HUES64 (cell line): ENCODE measurements around the gene GPC6.

ENCODE experiments used
- H3K27ac ChIP-seq: 2 replicates; pipeline ENCODE4 v1.7.0; 2013; ENCODE audit warnings: low read depth, low read length, inconsistent platforms
- H3K27me3 ChIP-seq: 2 replicates; pipeline ENCODE4 v1.6.1; 2013; ENCODE audit warnings: mild to moderate bottlenecking, low read length; ENCODE audit not compliant: insufficient read depth
- H3K36me3 ChIP-seq: 2 replicates; pipeline ENCODE4 v1.6.1; 2013; ENCODE audit warnings: mild to moderate bottlenecking, low read length; ENCODE audit not compliant: insufficient read depth
- H3K4me1 ChIP-seq: 2 replicates; pipeline ENCODE4 v1.6.1; 2013; ENCODE audit warnings: mild to moderate bottlenecking, low read length, moderate library complexity; ENCODE audit not compliant: insufficient read depth
- H3K4me3 ChIP-seq: 2 replicates; pipeline ENCODE4 v1.5.1; 2013; ENCODE audit warnings: mild to moderate bottlenecking, low read length, moderate library complexity
- H3K9ac ChIP-seq: 2 replicates; pipeline ENCODE4 v1.6.1; 2013; ENCODE audit warnings: mild to moderate bottlenecking, low read depth, low read length
- H3K9me3 ChIP-seq: 2 replicates; pipeline ENCODE4 v1.6.1; 2013; ENCODE audit warnings: low read depth, low read length; ENCODE audit not compliant: insufficient read depth
- WGBS: fragments of 150-250, 120-280 bp; methylation state at CpG from one replicate; pipeline ENCODE4 v1.1.7; 2013; ENCODE audit warnings: missing lambda C conversion rate; 5-methylcytosine and 5-hydroxymethylcytosine counted together

GPC6 gene

GRCh38 chr13:93686399-93686798, 459.8 kb downstream of the GPC6 start:
- Histone ChIP-seq H3K4me3 (no peak overlapping the region), H3K4me1 (no peaks in the 10 kb centered on the region), H3K27me3 (no peaks in the 10 kb centered on the region), H3K9ac (no peak overlapping the region), H3K9me3 (no peaks in the 10 kb centered on the region), H3K36me3 (no peaks in the 10 kb centered on the region), H3K27ac (no peak overlapping the region)

- H3K27me3 ChIP-seq, result no peaks in the 10 kb centered on the region
- no peaks in the 10 kb centered on the region for H3K4me1 ChIP-seq
- no peak overlapping the region for H3K9ac ChIP-seq
- H3K36me3 ChIP-seq, result no peaks in the 10 kb centered on the region
- H3K4me3 ChIP-seq, result no peak overlapping the region
- no peak overlapping the region for H3K27ac ChIP-seq
- no peaks in the 10 kb centered on the region for H3K9me3 ChIP-seq
Measured at GRCh38 chr13:93687261-93687660, 460.7 kb downstream of the GPC6 start.

- H3K36me3 ChIP-seq, result no peaks in the 10 kb centered on the region
- no peak overlapping the region for H3K27ac ChIP-seq
- no peak overlapping the region for H3K9ac ChIP-seq
- H3K4me1 ChIP-seq, result no peaks in the 10 kb centered on the region
- no peaks in the 10 kb centered on the region for H3K9me3 ChIP-seq
- H3K27me3 ChIP-seq, result no peaks in the 10 kb centered on the region
- H3K4me3 ChIP-seq, result no peak overlapping the region
Measured at GRCh38 chr13:93689333-93689732, 462.7 kb downstream of the GPC6 start.

DNA sequence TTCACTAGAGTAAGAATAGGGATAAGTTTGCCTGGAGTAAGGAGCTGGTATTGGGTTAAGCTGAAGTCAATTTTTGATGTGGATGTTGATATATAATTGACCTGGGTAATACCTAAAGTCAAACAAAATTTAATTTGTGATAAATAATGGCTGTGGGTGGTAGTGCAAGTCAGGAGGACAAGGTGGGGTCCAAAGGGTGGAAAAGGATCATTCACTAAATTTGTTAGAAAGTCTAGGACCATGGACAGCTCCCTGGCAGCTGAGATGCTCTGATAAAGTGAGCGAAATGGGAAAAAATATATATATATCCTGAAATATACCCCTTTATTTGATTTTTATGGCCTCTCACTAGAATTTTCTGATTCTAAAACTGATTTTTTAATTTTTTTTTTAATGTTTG, 463.5 kb downstream of the GPC6 start:
- Histone ChIP-seq H3K4me1 (no peaks in the 10 kb centered on the region), H3K4me3 (no peak overlapping the region), H3K9ac (no peak overlapping the region), H3K36me3 (no peaks in the 10 kb centered on the region), H3K27me3 (no peaks in the 10 kb centered on the region), H3K27ac (no peak overlapping the region), H3K9me3 (no peaks in the 10 kb centered on the region)
- WGBS, result no CpG with 5 or more reads among the region's 1 CpG

- H3K36me3 ChIP-seq, result peaks cover 5% of the 10 kb centered on the region; the same call in 1 of the 2 replicates
- H3K27ac ChIP-seq, result no peak overlapping the region
- no peak overlapping the region for H3K9ac ChIP-seq
- peaks cover 7% of the 10 kb centered on the region; the same call in 1 of the 2 replicates for H3K4me1 ChIP-seq
- peaks cover 12% of the 10 kb centered on the region; the same call in 1 of the 2 replicates for H3K9me3 ChIP-seq
- H3K4me3 ChIP-seq, result no peak overlapping the region
- H3K27me3 ChIP-seq, result no peaks in the 10 kb centered on the region
- 87% methylated on average over 3 of the region's 5 CpGs for WGBS
Measured at GRCh38 chr13:93698016-93698613, 471.5 kb downstream of the GPC6 start.

DNA sequence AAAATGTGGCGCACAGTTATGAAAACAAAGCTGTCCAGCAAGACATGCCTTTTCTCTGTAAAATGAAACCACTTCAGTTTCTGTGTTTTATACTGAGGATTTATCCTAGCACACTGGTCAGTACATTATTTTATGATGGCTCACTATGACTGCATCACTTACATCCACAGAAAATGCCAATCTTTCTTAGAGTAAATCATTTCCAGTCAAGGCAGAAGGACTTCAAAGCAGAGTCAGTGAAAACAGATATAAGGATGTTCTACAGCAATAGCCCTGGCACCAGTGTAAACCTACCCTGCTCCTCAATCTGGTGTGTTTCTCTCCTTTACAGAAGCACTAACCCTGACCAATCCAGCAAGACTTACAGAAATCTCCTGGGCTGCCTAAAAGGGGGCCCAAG, 473.5 kb downstream of the GPC6 start:
- WGBS, result 100% methylated on average over 1 of the region's 1 CpG
- Histone ChIP-seq H3K27ac (no peak overlapping the region), H3K27me3 (no peaks in the 10 kb centered on the region), H3K4me3 (no peak overlapping the region), H3K9ac (no peak overlapping the region), H3K4me1 (peaks cover 15% of the 10 kb centered on the region), H3K9me3 (peaks cover 12% of the 10 kb centered on the region; the same call in 1 of the 2 replicates), H3K36me3 (peaks cover 5% of the 10 kb centered on the region; the same call in 1 of the 2 replicates)

- Histone ChIP-seq H3K9me3 (no peaks in the 10 kb centered on the region), H3K27ac (no peak overlapping the region), H3K4me3 (no peak overlapping the region), H3K36me3 (no peaks in the 10 kb centered on the region), H3K4me1 (peaks cover 6% of the 10 kb centered on the region; the same call in 1 of the 2 replicates), H3K9ac (no peak overlapping the region), H3K27me3 (no peaks in the 10 kb centered on the region)
- no CpG with 5 or more reads among the region's 1 CpG for WGBS
Measured at GRCh38 chr13:93708308-93709075, 481.9 kb downstream of the GPC6 start.

- H3K27ac ChIP-seq, result no peak overlapping the region
- no peaks in the 10 kb centered on the region for H3K4me1 ChIP-seq
- no CpG with 5 or more reads among the region's 1 CpG for whole genome bisulfite sequencing
- no peak overlapping the region for H3K9ac ChIP-seq
- no peaks in the 10 kb centered on the region for H3K36me3 ChIP-seq
- no peak overlapping the region for H3K4me3 ChIP-seq
- peaks cover 9% of the 10 kb centered on the region; the same call in 1 of the 2 replicates for H3K9me3 ChIP-seq
- no peaks in the 10 kb centered on the region for H3K27me3 ChIP-seq
Measured at GRCh38 chr13:93709506-93710244, 483.1 kb downstream of the GPC6 start.

DNA sequence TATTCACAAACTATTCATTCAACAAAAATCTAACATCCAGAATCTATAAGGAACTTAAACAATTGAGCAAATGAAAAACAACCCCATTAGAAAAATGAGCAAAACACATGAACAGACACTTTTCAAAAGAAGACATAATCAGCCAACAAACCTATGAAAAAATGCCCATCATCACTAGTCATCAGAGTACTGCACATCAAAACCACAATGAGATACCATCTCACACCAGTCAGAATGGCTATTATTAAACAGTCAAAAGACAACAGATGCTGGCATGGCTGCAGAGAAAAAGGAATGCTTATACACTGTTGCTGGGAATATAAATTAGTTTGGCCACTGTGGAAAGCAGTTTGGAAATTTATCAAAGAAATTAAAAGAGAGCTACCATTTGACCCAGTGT, 487.6 kb downstream of the GPC6 start:
- Histone ChIP-seq H3K9me3 (peaks cover 12% of the 10 kb centered on the region; the same call in 1 of the 2 replicates), H3K36me3 (no peaks in the 10 kb centered on the region), H3K27me3 (no peaks in the 10 kb centered on the region), H3K4me1 (no peaks in the 10 kb centered on the region), H3K4me3 (no peak overlapping the region), H3K27ac (no peak overlapping the region), H3K9ac (no peak overlapping the region)

DNA sequence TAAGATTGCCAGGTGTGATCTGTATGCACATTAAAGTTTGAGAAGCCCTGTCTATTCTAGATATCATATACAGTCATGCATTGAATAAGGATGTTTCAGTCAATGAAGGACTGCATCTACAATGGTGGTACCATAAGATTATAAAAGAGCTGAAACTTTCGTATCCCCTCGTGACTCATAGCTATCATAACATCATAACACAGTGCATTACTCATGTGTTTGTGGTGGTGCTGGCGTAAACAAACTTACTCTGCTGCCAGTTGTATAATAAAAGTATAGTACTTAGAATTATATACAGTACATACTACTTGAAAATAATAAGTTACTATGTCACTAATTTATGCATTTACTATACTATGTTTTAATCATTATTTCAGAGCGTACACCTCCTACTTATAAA, 489.3 kb downstream of the GPC6 start:
- Histone ChIP-seq H3K4me1 (no peaks in the 10 kb centered on the region), H3K27ac (no peak overlapping the region), H3K9ac (no peak overlapping the region), H3K36me3 (no peaks in the 10 kb centered on the region), H3K9me3 (peaks cover 12% of the 10 kb centered on the region; the same call in 1 of the 2 replicates), H3K4me3 (no peak overlapping the region), H3K27me3 (no peaks in the 10 kb centered on the region)
- WGBS, result no CpG with 5 or more reads among the region's 4 CpGs

DNA sequence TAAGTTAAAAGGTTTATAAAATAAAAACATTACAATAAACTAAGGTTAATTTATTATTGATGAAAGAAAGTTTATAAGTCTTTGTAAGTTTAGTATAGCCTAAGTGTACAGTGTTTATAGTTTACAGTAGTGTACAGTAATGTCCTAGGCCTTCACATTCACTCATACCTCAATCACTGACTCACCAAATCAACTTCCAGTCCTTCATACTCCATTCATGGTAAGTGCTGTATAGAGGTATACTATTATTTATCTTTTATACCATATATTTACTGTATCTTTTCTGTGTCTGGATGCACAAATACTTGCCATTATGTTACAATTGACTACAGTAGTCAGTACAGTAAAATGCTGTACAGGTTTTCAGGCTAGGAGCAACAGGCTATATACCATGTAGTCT, 490.0 kb downstream of the GPC6 start:
- Histone ChIP-seq H3K27ac (no peak overlapping the region), H3K4me1 (no peaks in the 10 kb centered on the region), H3K9ac (no peak overlapping the region), H3K9me3 (peaks cover 12% of the 10 kb centered on the region; the same call in 1 of the 2 replicates), H3K27me3 (no peaks in the 10 kb centered on the region), H3K4me3 (no peak overlapping the region), H3K36me3 (no peaks in the 10 kb centered on the region)
